HG02870 (cell line): ENCODE measurements around the gene GNAS-AS1.
A peak's percentile ranks its signal among the peaks of the same experiment; 100 is the strongest.

Experiments
- ATAC-seq: cut with Tn5 transposase; IDR thresholded peaks from one replicate; pipeline ENCODE4 v1.9.1; 2021; ENCODE audit warnings: mild to moderate bottlenecking, moderate library complexity; ENCODE audit not compliant: unreplicated experiment

The GNAS-AS1 gene

DNA sequence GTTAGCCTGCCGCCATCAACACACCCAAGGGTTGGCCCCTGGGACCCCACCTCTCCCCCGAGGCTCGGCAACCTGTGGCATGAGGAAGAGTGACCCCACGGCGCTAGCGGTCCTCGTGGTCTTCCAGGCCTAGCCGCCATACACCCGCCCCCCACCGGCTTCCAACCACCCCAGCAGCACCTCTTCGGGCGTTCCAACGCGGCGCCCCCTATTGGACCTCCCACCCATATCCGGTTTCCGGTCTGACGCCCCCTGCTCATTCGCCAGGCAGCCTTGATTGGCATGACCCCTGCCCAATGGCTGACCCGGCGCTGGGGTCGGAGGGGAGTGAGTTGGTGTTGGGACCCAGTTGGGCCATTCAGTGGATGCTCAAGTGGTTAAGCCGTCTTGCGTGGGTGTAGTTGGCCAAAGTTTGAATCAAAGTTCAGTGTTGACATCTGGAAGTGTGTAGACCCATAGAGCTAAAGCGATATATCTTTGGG lies at the start of gene GNAS-AS1:
GNAS-AS1 (minus strand) TSS at position 210 of the 482 bp plus-strand sequence.
- peak; percentile 81 for ATAC-seq

DNA sequence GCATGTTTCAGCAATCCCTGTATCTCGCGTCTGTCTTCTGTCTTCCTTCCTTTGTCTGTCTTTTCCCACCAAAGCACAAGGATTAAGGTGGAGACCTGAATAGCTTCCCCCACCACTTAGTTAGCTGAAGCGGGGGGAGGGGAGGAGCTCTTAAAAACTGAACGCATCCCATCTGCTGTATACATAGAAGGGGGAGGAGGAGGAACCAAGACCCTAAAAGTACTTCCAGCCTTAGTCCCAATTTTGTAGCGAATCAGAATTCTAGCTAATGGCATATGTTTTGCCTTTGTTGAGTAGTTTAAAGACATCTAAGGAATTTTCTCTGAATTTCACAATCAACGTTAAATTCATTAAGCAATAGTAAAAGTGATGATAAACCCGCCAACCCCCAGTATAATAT lies 49.7 kb upstream of the GNAS-AS1 start:
- ATAC-seq = no peak

DNA sequence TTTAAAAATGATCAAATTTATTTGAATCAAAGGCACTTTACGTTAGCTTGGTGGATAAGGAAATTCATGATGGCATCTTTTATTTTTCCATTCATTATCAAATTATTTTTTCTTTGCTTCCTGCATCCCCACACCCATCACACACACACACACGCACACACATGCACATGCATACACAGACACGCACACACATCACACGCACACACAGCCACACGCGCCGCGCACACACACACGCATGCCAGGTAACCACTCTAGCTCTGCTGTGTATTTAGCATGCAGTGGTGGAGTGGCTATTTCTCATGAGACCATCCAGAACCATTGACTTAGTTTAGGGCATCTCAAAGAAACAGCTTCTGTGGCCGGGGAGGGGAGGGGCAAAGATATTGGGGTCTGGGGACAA lies 48.8 kb upstream of the GNAS-AS1 start:
- no peak for ATAC-seq

DNA sequence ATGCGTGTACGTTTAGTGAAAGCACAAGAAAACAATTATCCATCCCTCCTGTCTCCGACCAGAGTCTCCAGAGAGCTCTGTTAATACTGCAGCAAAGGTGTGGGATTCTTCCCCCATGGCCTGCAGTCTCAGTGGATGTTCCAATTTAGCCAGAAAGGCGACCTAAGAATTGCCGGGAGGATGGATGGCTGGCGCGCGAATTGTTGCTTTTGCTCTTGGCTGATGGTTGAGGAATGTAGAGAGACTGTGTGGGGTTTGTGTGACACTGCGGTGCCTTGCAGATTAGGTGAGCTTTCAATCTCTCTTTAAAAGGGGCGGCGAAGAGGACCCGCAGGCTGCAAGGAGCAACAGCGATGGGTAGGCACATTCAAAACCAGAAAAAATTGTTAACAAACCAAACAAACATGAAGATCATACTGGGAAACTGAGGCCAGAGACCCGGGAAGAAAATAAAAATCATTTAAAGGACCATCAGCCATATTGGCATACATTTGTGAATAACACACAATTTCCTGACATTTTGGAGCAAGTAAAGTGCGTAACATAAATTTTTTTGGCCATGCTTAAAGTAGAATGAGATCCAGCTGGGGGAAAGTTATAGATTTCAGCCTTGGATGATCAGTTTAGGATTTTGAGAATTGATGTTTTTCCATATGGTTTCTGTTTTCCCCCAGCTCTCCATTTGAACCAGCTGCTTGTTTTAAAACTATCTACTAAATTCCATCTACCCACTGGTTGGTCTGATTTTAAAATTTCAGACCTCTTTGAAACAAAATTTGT lies 48.1 kb upstream of the GNAS-AS1 start:
- no peak for ATAC-seq

DNA sequence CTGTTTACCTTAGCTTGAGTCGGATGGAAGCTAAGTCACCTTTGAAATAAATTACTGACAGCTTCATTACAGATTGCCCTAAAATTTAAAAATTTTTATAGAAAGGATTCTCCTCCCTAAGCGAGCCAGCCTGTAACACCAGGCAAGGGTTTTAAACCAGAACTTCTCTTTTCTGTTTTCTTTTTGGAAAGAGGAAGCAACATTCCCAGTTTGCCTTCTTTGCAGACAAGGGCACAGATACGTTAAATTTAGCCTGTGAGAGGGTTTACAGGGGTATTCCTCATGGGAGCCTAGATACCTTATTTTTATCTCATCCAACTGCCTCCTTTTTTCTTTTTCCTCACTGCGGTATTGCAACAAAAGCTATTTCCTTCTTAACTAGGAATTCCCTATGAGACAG lies 46.8 kb upstream of the GNAS-AS1 start:
- ATAC-seq = no peak

DNA sequence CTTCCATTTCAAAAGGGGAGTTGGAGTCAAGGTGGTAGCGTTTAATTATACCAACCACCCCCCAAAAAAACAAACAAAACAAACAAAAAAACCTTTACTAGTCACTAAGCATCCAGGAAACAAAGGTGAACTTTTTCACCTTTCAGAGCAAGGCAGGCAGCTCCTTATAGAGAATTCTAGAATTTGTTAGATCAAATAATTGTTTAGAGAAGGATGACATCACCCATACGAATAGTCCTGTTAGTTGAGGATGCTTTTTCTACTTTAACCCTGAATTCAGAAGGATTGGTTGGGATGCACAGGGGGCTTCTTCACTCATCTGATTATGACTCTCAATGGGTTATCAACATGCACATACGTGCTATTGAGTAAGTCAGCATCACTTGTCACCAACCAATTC lies 46.1 kb upstream of the GNAS-AS1 start:
- ATAC-seq = no peak

DNA sequence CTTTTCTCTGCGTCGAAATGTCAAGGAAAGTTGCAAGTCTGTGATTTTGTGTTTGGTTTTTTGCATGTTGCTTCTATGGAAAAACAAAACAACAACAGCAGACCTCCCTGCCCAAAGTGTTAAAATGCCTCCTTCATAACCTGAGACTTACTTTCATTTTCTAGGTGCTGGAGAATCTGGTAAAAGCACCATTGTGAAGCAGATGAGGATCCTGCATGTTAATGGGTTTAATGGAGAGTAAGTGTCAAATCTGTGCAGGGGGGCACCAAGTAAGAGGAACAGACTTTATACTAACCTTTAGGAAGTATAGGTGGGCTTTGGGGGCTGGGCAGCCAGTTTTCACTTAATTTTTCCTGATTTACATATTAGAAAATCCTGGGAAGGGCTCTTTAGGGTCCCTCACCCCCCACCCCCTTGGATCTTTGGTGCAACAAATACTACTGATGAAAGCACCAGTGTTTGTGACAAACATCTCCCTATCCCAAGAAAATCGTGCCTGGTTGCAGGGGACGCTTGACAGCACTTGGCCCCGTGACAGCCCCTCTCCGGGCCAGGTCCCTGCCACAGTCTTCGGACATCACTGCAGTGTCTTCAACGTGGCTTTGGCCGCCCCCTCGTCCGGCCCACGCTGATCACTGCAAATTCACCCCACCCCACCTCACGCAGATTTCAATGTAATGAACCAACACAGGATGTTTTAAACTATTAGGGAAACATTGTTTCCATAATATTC lies 44.9 kb upstream of the GNAS-AS1 start:
- ATAC-seq = no peak

DNA sequence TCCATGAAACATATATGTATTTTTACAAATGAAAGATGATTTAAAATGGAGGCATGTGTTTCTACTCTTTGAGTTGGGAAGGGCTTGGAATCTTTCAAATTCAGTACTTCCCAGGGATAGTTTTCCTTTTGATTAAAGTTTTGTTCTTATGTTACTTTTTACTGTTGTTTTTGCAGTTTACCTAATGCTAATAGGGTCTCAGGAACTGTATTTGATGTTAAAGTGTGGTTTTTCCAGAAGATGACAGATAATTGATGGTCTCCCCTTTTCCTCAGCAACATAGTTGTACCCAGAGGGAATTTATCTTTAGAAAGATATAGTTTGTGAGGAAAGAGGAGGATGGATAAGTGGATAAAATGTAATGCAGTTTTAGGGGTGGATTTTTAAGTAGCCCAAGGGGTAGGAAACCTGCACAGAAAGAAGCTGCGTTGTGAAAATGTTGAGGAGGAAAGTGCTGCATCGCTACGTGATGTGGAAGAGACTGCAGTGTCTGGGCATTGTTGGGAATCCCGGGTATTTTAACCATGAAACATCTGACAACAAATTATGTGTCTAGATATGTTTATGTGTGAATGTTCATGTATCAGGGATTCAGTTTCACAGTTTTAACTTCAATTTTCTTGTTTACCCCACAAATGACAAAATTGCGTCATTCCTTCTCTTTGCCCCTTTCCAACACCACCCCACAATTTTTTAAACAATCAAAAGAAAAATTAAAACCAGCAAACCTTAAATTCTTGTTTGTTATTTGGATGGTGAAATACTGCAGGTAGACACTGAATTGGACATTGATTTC lies 44.1 kb upstream of the GNAS-AS1 start:
- ATAC-seq = no peak

DNA sequence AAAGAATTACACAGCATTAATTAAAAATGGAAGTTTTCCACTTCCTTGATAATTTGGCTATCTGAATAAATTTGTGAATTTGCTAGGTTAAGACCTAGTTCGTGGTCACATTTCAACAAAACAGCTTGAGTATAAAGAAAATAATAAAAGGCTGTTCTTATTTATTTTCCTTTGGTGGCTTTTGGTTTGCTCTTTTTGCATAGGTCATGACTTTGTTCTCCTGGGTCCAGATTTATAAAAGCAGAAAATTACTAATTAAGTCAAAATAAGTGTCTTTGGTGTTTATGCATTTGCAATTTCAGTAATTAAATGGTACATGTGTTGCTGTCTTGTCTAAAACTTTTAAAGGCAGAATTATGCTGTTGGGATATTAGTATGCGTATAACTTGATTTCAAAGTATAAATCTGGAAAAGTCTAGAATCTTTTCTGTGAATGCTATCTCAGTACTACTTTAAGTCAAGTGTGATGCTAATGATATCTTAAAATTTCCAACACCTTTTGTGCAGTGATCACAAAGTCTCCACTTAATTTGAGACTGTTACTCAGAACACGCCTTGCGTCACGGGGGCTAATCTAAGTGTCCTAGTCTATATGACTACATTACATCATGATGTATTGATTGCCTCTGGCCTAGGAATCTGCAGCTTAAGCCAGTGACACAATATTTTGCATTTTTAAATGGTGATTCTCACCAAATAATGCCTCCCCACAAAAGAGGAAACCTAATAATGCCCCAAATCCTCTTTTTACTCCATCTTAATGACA lies 42.8 kb upstream of the GNAS-AS1 start:
- no peak for ATAC-seq

DNA sequence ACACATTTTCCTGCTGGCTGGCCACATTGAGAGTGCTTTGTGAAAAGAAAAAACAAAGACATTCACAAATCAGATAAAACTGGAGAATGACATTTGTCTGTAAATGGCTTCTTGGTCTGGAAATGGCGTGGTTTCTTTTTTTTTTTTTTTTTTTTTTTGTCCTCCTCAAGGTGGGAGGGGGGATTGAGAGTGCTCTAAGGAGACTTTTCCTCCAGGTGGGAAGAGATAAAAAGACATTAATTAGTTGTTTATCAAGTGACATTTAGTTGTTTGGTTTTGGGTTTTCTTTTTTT lies 42.2 kb upstream of the GNAS-AS1 start:
- no peak for ATAC-seq

DNA sequence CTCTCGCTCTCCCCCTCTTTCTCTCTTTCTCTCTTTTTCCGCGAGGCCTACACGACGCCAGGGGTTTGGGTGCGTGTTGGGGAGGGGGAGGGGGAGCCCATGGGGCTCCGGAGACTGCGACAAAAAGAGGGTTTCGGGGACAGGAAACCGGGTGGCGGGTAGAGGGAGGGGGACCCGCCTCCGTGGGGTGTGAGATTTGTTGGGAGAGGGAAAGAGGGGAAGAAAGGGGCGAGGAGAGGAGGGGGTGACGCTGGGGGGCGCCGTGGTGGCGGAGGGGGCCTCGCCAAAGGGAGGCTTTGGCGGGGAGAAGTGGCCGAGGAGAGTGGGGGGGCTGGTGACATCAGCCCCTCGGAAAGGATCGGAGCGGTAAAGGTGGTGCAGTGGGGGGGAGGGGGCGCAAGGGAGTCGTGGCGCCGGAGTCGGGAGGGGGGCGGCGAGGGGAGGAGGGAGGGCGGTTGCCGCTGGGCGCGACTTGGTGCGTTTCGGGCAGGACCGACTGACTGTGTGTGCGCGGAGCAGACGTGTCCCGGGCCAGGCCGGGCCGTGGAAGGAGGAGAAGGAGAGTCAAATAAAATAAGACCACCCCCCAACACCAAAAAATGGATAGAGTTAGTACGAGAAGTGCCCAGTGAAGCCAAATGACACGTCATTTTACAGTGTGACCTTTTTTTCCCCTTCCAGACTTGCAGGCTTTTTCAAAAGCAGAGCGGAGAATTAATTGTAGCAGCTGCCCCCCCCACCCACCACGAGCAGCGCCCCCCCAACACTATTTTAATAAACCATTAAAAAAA lies 41.6 kb upstream of the GNAS-AS1 start:
- ATAC-seq = no peak

DNA sequence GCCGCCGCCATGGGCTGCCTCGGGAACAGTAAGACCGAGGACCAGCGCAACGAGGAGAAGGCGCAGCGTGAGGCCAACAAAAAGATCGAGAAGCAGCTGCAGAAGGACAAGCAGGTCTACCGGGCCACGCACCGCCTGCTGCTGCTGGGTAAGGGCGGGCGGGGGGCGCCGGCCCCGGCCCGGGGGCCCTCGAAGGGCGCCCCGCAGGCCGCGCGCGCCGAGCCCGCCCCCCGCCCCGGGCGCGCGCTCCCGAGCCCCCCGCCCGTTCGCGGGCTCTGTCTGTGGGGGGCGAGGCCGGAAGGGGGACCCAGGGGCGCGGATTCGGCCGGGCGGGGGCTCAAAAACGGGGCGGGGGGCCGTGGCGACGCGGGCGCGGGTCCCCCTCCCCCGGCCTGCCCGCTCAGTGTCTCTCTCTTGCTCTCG lies 41.0 kb upstream of the GNAS-AS1 start:
- ATAC-seq = no peak

DNA sequence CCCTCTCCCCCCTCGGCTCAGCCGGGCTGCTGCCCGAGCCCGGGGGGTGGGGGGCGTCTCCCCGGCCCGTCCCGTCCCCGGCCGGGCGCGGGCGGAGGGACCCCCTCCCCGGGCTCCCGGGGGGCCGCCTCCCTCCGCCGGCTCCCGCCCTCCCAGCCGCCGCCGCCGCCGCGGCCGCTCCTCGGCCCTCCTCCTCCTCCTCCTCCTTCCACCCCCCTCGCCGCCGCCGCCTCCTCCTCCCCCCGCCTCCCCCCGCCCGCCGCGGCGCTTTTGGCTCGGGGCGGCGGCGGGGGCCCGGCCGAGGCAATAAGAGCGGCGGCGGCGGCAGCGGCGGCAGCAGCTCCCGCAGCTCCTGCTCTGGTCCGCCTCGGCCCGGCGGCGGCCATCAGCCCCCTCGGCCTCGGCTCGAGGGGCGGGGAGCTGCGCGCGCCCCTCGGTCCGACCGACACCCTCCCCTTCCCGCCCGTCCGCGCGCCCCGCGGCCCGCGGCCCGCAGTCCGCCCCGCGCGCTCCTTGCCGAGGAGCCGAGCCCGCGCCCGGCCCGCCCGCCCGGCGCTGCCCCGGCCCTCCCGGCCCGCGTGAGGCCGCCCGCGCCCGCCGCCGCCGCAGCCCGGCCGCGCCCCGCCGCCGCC lies 40.5 kb upstream of the GNAS-AS1 start:
- ATAC-seq = peak; percentile 7

DNA sequence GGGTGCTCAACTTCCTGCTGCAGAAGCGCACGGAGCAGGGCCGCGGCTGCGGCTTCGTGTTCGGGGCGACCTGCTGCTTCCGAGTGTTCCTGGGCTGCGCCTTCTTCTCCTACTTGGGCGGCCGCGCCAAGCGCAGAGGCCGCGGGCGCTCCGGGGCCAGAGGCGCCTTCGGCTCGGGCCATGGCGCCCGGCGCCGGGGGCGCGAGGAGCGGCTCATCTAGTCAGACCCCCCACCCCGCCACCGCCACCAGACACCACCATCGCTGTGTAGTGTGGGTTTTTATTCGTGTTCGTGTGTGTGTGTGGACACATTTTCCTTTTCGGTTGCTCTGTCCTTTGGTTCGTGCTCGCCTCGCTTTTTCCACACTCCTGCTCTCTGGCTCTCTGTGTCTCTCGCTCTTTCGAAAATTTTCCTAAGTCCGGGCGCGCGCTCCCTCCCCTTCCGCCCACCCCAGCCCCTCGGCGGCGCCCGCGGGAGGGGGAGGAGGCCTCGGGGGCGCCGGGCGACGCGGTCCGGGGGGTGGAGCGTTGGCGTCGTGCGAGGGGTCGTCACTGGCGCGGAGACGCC lies 39.9 kb upstream of the GNAS-AS1 start:
- ATAC-seq = peak; percentile 23

DNA sequence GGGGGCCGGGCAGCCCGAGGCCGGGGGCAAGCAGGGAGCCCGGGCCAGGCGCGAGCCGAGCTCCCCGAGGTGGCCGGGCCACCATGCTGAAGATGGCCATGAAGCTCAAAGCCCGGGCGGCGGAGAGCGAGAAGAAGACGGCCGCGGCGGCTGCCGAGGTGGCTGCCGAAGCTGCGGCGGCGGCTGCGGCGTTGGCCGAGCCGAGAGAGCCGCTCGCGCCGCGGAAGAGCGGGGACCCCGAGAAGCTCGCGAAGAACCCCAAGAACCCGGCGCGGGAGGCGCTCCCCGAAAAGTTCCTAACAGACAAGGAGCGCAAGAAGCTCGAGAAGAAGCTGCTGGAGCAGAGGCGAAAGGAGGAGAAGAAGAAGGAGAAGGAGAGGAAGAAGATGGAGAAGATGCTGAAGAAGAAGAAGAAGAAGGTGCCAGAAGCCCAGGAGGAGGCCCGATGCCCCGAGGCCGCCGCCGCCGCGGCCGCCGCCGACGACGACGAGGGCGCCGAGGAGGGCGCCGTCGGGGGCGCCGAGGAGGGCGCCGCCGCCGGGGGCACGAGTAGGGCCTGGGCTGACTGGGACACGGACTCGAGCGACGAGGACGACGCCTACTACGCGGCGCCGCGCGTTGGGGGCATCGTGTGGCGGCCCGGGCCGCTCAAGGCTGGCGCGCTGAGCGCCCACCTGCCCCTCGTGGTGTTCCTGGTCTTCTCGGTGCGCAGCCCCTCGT lies 39.3 kb upstream of the GNAS-AS1 start:
- ATAC-seq = no peak

DNA sequence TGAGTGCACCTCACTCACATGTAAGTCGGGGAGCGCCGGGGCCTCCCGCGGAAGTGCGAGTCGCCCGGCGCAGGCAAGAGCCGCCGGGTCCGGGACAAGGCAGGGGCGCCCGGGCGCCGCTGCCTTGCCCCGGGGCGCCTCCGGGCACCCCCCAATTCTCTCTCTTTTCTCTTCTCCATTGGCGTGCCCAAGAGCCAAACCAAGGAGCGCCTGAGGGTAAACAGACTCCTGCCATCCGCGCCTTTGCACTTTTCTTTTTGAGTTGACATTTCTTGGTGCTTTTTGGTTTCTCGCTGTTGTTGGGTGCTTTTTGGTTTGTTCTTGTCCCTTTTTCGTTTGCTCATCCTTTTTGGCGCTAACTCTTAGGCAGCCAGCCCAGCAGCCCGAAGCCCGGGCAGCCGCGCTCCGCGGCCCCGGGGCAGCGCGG lies 38.6 kb upstream of the GNAS-AS1 start:
- no peak for ATAC-seq

DNA sequence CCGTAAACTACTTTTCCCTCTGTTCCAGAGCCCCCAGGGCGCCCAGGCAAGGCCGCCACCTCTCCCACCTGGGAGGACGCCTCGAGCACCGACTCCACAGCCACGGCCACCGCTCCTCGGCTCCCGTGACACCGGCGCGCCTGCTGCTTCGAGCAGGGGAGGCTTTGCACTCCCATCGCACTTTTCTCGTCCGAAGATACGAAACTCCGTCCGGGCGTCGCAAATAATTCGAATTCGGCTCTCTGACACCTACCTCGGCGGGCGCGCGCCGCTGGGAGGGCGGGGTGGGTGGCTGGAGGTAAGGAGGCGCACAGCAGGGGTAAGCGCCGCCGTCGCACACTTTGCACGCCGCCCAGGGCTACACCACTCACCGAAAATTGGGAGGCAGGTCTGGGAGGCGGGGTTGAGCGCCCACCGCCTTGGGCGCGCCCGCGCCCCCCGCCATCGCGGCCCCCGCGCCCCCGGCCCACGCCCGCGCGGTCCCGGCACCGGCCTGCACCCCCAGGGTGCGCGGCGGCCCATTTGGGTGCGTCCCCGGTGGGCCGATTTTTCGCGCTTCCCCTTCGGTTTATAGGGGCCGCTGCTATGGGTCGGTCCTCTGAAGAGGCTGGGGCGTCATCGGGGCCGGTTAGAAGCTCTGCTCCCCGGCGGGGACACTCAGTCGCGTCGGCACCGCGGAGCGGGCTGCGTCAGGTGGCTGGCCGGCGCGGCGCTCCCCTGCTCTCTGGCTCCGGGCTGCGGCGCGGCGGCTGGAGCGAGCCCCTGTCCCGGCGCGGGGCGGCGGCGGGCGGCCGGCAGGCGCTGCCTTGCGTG lies 38.0 kb upstream of the GNAS-AS1 start:
- ATAC-seq = peak; percentile 39

DNA sequence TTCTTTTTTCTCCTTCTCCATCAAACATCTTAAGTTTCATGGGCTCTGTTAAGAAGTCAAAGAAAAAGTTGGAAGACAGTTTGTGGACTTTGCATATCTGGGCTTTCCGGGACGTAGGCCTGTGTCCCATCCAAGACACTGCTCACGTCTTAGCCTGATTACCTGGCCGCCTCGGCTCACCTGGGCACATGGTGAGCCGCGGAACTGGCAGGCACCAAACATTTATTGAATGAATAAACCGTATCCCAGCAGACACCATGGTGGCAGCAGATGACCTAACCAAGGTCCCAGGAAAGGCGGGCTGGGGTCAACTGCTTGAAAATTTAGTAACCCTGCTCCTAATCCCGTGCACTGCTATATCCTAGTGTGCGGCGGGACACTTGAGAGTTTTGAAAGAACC lies 37.4 kb upstream of the GNAS-AS1 start:
- no peak for ATAC-seq
